ENCODE measurements around the gene REN.

Gene REN

GRCh38 chr1:204167730-204168129 lies 1.6 kb upstream of the REN start:
- DNase-seq (ENCODE audit: insufficient read length, low spot score) (no peak), FAIRE-seq (no peak)
- TF ChIP-seq CTCF (IDR thresholded peaks at IDR 0.05; ENCODE audit: insufficient read depth, missing control alignments) = no peak

DNA sequence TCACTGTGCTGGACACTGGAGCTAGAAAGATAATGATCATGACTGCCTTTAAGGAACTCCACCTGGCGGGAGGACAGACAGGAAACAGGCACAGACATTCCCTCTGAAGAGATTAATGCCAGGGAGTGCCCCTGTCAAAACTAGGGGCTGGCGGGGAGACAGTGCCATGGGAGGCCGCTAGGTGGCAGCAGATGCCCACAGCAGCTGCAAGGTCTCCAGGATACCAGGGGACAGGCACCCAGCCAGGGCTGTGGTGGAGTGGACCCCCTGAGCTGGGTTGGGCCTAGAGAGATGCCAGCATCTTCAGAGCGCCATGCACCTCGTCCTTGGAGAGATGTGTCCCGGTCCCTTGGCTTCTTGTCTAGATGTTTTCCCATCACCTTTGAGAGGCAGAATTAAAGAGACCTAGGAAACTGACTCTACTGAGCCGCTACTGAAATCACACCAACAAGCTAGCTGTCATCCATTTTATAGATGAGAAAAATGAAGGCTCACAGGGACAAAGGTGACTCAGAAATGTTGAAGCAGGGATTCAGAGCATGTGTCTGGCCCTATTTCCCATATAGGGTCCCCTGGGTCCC lies 3.6 kb downstream of the REN start:
- FAIRE-seq = no peak
- TF ChIP-seq CTCF (IDR thresholded peaks at IDR 0.05; ENCODE audit: insufficient read depth, missing control alignments) = peak; percentile 99
- DNase-seq (ENCODE audit: insufficient read length, low spot score) = peak; percentile 80

DNA sequence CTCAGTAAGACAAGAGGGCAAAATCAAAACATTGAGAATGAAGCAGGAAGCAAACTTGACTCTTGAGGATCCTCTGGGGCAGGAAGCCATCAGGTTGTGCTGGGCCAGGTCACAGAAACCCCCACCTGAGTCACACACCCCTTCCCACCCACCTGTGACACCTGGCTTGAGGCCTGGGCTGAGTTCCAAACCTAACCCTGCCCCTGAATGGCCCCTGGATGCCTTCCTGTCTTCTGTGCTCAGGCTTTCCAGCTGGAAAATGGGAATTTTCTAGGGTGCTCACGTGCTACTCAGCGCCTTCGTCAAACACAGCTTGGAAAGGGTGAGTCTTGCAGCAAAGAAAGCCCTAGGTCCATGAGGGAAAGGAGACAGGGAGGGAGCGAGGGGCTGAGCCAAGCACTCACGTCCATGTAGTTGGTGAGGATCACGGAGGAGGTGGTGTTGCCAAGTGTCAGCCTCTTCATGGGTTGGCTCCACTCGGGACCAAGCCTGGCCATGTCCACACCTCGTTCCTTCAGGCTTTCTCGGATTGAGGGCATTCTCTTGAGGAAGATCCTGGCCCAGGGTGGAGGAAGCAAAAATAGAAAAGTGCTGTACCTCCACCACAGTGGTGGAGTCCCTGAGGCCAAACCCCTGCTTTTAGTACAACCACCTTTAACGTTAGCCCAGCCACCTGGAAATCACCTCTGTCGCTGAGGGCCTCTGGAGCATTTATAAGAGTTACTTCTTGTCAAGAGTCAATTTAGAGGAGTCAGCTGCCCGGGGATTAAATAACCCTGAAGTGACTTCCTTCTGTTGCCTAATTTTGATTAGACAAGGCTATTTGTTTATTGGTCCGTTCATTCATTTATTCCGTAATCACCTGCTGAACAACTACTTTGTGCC lies 4.3 kb downstream of the REN start:
- FAIRE-seq = no peak
- TF ChIP-seq CTCF (IDR thresholded peaks at IDR 0.05; ENCODE audit: insufficient read depth, missing control alignments) = no peak
- DNase-seq (ENCODE audit: insufficient read length, low spot score) = no peak

GRCh38 chr1:204157962-204158361 lies 8.2 kb downstream of the REN start:
- no peak for FAIRE-seq
- DNase-seq (ENCODE audit: insufficient read length, low spot score) = no peak
- no peak for TF ChIP-seq CTCF (IDR thresholded peaks at IDR 0.05; ENCODE audit: insufficient read depth, missing control alignments)

- no peak for TF ChIP-seq CTCF (IDR thresholded peaks at IDR 0.05; ENCODE audit: insufficient read depth, missing control alignments)
- no peak for DNase-seq (ENCODE audit: insufficient read length, low spot score)
These were observed 10.3 kb downstream of the REN start for GRCh38 chr1:204155881-204156280.

GRCh38 chr1:204154568-204155255 lies 11.4 kb downstream of the REN start:
- FAIRE-seq = no peak
- TF ChIP-seq CTCF (IDR thresholded peaks at IDR 0.05; ENCODE audit: insufficient read depth, missing control alignments) = no peak
- no peak for DNase-seq (ENCODE audit: insufficient read length, low spot score)

More at GRCh38 chr1:204155881-204156280, 10.3 kb downstream of the REN start:
- no peak for FAIRE-seq
